Activated B cell treated with CpG ODN at 0.5 μM for 24 hours (primary cell): ENCODE data around the gene CCNY. TPM values are rescaled to one million over a fixed set of nuclear protein-coding genes. Genes with fewer than 3 reads are reported as not detected.
"Not testable (repeated sequence)": the region's sequence is repeated elsewhere in the genome, so short reads cannot be mapped to it uniquely, and the experiment has no call there.

Experiments
- ATAC-seq: fragments of 200-7000 bp; cut with Tn5 transposase; one replicate; pipeline ENCODE4 v1.10.0; 2021; ENCODE audit warnings: low read depth, mild to moderate bottlenecking, moderate library complexity
- CTCF ChIA-PET: fragments of 350-600 bp; sonication (Branson Sonifier 250); formaldehyde crosslinking; loops from one replicate; lab custom pipeline; 2021; ENCODE audit warnings: antibody characterized with exemption; lab: Charles Lee
- POLR2A ChIA-PET: fragments of 350-600 bp; sonication (Branson Sonifier 250); formaldehyde crosslinking; loops from one replicate; lab custom pipeline; 2021; ENCODE audit warnings: antibody characterized with exemption; lab: Charles Lee
- DNase-seq: peaks from one replicate; pipeline ENCODE4 v3.0.0; 2022
- H3K27ac Mint-ChIP-seq: one replicate; pipeline ENCODE4 v1.8.0; 2020; ENCODE audit warnings: mixed read lengths
- H3K27me3 Mint-ChIP-seq: one replicate; pipeline ENCODE4 v1.8.0; 2021; ENCODE audit warnings: mixed read lengths
- H3K36me3 Mint-ChIP-seq: one replicate; pipeline ENCODE4 v1.8.0; 2021; ENCODE audit warnings: low read depth, mixed read lengths
- H3K4me1 Mint-ChIP-seq: one replicate; pipeline ENCODE4 v1.8.0; 2021; ENCODE audit warnings: mixed read lengths
- H3K4me3 Mint-ChIP-seq: one replicate; pipeline ENCODE4 v1.8.0; 2020; ENCODE audit warnings: mild to moderate bottlenecking, mixed read lengths
- H3K9me3 Mint-ChIP-seq: one replicate; pipeline ENCODE4 v1.8.0; 2020; ENCODE audit warnings: mixed read lengths
- CTCF ChIP-seq: fragments of 200-600 bp; IDR thresholded peaks from one replicate; pipeline ENCODE4 v1.8.0; 2022; ENCODE audit warnings: antibody characterized with exemption, mild to moderate bottlenecking
- intact Hi-C: fragments of 100-400 bp; cut with micrococcal nuclease; formaldehyde crosslinking; loops from one replicate; pipeline ENCODE4 v1.15.1; 2024
- total RNA-seq: library from RNA; stranded (reverse); gene quantifications from 2 replicates; pipeline ENCODE4 v1.2.3, GENCODE V29; 2022

CCNY gene
- total RNA-seq, 1 donor from 2014 or later, result 69.2 TPM

DNA sequence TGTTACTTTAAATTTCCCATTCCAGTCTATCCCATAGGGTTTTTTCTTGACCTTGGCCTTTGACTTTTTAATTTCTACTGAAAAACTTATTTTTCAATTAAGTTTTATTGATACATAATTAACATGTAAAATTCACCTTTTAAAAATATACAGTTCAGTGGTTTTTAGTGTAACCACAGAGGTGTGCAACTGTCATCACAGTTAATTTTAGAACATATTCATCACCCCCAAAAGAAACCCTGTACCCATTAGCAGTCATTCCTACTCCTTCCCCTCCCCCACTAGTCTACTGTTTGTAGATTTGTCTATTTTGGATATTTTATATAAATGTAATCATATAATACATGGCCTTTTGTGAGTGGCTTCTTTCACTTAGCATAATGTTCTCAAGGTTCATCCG is 172.3 kb downstream of the CCNY start:
- Mint-ChIP-seq H3K27me3 (no peaks in the 10 kb centered on the region), H3K27ac (no peak overlapping the region), H3K4me3 (no peak overlapping the region), H3K36me3 (peaks cover 15% of the 10 kb centered on the region), H3K4me1 (peaks cover 65% of the 10 kb centered on the region), H3K9me3 (no peaks in the 10 kb centered on the region)
- no peak for ATAC-seq
- DNase-seq, result no peak
- ChIA-PET CTCF (no interaction called here), POLR2A (no interaction called here)
- intact Hi-C loops, result no loop called here
- no peak for TF ChIP-seq CTCF

- peaks cover 13% of the 10 kb centered on the region for H3K36me3 Mint-ChIP-seq
- no peaks in the 10 kb centered on the region for H3K9me3 Mint-ChIP-seq
- TF ChIP-seq CTCF, result no peak
- DNase-seq, result no peak
- intact Hi-C loops, result no loop called here
- no peaks in the 10 kb centered on the region for H3K27me3 Mint-ChIP-seq
- H3K4me1 Mint-ChIP-seq, result peaks cover 79% of the 10 kb centered on the region
- ChIA-PET POLR2A (no interaction called here), CTCF (no interaction called here)
- no peak overlapping the region for H3K27ac Mint-ChIP-seq
- ATAC-seq, result no peak
- H3K4me3 Mint-ChIP-seq, result no peak overlapping the region
Measured at GRCh38 chr10:35510891-35511290, 174.6 kb downstream of the CCNY start.

DNA sequence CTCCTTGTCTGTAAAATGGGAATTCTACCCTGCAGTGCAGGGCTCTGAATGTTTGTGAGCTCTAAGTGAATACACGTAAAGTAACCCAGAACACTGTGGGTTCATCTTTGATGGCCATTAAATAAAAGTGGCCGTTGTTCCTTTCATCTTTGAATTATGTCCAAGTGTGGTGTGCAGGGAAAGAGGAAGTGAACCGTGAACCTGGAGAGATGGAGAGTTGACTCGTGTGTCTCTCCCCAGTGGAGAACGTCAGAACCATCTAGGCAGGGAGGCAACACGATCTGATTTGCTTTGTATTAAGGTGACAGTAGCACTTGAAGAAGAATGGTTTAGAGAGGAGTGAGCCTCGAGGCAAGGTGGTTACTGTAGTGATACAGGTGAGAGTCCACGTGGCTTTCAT is 175.3 kb downstream of the CCNY start:
- H3K4me3 Mint-ChIP-seq, result no peak overlapping the region
- CTCF ChIA-PET, result no interaction called here

DNA sequence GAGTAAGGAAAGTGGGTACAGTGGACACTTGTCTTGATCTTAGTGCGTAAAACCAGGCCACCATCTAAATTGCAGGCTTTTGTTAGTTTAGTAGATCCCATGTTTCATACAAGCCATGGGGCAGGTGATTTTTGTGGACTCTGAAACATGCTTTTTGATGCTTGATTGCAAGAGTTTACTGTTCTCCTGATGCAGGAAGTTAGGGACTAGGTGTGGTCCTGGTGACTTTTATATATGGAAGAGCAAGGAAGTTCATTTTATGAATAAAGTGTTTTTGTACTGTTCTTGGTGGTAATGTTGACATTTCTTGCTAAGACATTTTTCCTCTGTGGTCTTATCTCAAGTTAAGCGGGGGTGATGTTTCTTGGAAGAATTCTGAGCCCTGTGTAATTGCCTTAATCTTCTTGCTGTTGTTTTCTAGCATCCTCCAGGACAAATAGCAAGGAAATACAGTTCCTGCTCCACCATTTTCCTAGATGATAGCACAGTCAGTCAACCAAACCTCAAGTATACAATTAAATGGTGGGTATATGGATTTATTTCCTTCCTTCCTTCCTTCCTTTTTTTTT is 179.9 kb downstream of the CCNY start:
- TF ChIP-seq CTCF, result no peak
- Mint-ChIP-seq H3K36me3 (peaks cover 13% of the 10 kb centered on the region), H3K27me3 (no peaks in the 10 kb centered on the region), H3K4me1 (peaks cover 42% of the 10 kb centered on the region), H3K27ac (no peak overlapping the region), H3K9me3 (no peaks in the 10 kb centered on the region), H3K4me3 (no peak overlapping the region)
- ATAC-seq (no peak), DNase-seq (no peak)
- POLR2A ChIA-PET, result no interaction called here
- intact Hi-C loops, result no loop called here
- CTCF ChIA-PET, result no interaction called here

More for the DNA sequence above, 175.3 kb downstream of the CCNY start:
- no peak for ATAC-seq
- POLR2A ChIA-PET, result no interaction called here
- DNase-seq, result no peak
- no peak for TF ChIP-seq CTCF
- intact Hi-C loops, result no loop called here
- Mint-ChIP-seq H3K36me3 (peaks cover 13% of the 10 kb centered on the region), H3K4me1 (peaks cover 79% of the 10 kb centered on the region), H3K27ac (no peak overlapping the region), H3K9me3 (no peaks in the 10 kb centered on the region), H3K27me3 (no peaks in the 10 kb centered on the region)

DNA sequence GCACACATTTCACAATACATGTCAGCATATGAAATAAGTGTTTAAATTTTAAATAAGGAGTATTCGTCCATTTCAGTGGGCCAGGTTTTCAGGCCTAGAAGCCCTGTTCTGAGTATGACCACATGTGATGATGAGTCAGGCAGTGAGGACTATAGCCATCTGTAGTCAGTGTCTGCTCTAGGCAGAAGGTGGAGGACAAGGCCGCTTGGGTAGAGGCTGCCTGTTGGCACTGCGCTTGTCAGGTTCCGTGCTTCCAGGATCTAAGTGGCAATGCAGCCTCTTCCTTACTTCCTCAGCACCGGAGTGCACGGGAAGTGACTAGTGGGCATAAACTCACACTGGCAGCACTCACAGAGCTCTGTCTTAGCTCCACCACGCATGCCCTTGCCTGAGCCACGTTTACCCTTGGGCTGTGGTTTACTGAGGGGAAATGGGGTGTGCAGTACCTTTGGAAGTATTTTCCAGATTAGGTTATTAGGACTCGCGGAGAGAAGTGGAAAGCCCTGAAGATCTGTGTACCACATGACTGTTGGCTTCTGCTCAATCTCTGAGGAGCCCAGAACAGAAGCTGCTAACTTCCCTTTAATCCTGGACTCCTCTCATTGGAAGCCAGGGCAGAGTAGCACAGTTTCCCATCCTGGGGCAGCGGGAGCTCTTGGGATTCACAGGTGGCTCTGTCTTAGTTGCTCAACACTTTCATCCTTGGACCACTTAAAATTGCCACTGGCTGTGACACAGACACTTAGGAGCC is 181.3 kb downstream of the CCNY start:
- CTCF ChIA-PET, result no interaction called here
- Mint-ChIP-seq H3K27me3 (no peaks in the 10 kb centered on the region), H3K36me3 (peaks cover 6% of the 10 kb centered on the region), H3K27ac (no peak overlapping the region), H3K4me3 (no peak overlapping the region), H3K4me1 (peaks cover 37% of the 10 kb centered on the region), H3K9me3 (no peaks in the 10 kb centered on the region)
- ATAC-seq (no peak), DNase-seq (no peak)
- intact Hi-C loops, result no loop called here
- POLR2A ChIA-PET, result no interaction called here
- no peak for TF ChIP-seq CTCF

- H3K27ac Mint-ChIP-seq, POLR2A ChIA-PET, ATAC-seq, intact Hi-C loops, CTCF ChIA-PET, H3K9me3 Mint-ChIP-seq, H3K4me3 Mint-ChIP-seq, DNase-seq, H3K36me3 Mint-ChIP-seq, H3K27me3 Mint-ChIP-seq: not testable (repeated sequence)
- peaks cover 40% of the 10 kb centered on the region for H3K4me1 Mint-ChIP-seq
Measured at GRCh38 chr10:35518187-35518586, 181.9 kb downstream of the CCNY start.
